ENCODE results near the gene MPRIP.

- no peak for TF ChIP-seq CTCF (IDR thresholded peaks at IDR 0.05)
- TF ChIP-seq POLR2A (IDR thresholded peaks at IDR 0.05) = no peak
Measured at GRCh38 chr17:17102176-17102575, 59.9 kb downstream of the MPRIP start.

All from body of pancreas (tissue), 4 donors.